ENCODE data around the gene MRGPRX4.
"Not testable (repeated sequence)": the region's sequence is repeated elsewhere in the genome, so short reads cannot be mapped to it uniquely, and the experiment has no call there.

The MRGPRX4 gene

GRCh38 chr11:18172666-18173065 lies at the start of gene MRGPRX4:
Gene MRGPRX4, plus strand, starts transcription at chr11:18172837. Its CDS starts 420 bp downstream, at chr11:18173257.
- no peak for DNase-seq

GRCh38 chr11:18131115-18131514 lies 41.5 kb upstream of the MRGPRX4 start:
- not testable (repeated sequence) for DNase-seq

- no peak for DNase-seq
These were observed 40.3 kb upstream of the MRGPRX4 start, which contains the start of gene MRGPRX3 for GRCh38 chr11:18132341-18132740. Gene MRGPRX3, plus strand, starts transcription at chr11:18132571. Its CDS starts 4,632 bp downstream, at chr11:18137203.

- DNase-seq = no peak
These were observed 37.3 kb upstream of the MRGPRX4 start for GRCh38 chr11:18135308-18135707.

DNA sequence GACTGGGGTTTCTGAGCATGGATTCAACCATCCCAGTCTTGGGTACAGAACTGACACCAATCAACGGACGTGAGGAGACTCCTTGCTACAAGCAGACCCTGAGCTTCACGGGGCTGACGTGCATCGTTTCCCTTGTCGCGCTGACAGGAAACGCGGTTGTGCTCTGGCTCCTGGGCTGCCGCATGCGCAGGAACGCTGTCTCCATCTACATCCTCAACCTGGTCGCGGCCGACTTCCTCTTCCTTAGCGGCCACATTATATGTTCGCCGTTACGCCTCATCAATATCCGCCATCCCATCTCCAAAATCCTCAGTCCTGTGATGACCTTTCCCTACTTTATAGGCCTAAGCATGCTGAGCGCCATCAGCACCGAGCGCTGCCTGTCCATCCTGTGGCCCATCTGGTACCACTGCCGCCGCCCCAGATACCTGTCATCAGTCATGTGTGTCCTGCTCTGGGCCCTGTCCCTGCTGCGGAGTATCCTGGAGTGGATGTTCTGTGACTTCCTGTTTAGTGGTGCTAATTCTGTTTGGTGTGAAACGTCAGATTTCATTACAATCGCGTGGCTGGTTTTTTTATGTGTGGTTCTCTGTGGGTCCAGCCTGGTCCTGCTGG lies 35.3 kb upstream of the MRGPRX4 start:
- DNase-seq = no peak

DNA sequence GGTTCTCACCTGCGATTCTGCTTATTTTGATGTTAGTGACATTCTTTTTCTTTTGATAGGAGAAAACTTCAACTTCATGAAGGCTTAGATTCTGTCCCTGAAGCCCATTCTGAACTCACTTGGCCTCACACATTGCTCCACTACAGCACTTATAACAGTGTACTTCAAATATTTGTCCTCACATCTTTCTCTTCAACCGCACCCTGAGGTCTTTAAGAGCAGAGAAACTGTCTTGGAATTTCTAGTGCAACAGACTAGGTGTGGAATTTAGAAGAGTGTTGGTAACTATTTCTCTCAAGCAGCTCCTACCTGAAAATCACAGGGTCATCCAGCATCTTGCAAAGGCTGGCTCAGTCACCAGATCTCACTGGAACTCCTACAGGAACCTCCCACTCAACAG lies 32.5 kb upstream of the MRGPRX4 start:
- no peak for DNase-seq

DNA sequence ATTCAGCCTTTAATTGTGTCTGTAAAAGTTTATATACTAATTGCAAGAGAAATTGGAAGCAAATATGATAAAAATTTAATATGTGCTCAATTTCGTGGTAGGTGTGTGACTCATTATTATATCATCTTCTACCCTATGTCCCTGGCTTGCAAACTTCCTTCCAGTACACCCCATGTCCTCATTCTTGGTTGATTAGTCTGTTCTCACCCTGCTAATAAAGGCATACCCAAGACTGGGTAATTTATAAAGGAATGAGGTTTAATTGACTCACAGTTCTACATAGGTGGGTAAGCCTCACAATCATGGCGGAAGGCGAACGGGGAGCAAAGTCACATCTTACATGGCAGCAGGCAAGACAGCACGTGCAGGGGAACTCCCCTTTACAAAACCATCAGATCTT lies 28.4 kb upstream of the MRGPRX4 start:
- DNase-seq = no peak

DNA sequence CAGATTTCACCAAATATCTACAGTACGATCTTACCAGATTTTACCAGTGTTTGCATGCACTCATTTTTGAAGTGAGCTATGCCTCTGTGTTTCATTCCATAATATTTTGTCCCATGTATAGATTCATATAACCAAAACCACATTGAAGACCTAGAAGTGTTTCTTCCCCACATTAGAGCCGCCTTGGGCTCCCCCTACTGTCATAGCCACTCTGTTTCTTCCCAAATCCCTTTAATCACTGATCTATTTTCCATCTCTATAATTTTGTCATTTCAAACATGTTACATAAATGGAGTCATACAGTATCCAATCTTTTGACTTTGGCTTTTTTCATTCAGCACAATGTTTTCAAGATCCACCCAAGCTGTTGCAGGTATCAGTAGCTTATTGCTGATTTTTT lies 27.6 kb upstream of the MRGPRX4 start:
- no peak for DNase-seq

- no peak for DNase-seq
These were observed 26.8 kb upstream of the MRGPRX4 start for GRCh38 chr11:18145837-18146236.

DNA sequence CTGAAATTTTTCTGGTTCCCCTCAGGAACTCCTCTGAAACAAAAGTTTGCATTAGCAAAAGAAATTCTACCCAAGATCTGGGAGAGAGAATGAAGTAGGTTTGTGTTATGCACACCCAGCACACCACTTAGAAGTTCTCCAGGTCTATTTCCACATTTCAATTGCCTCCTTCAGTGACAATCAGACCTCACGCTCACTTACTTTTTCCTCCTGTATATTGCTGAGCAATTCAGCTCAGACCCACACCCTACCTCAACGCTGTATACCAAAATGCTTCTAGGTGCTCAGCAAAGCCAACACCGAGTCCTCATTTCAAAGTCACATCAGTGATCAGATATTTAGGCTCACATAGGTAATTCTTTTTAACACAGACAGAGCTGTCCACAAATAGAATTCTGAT lies 21.1 kb upstream of the MRGPRX4 start:
- DNase-seq = no peak

- DNase-seq = no peak
These were observed 4.3 kb upstream of the MRGPRX4 start for GRCh38 chr11:18168372-18168771.

DNA sequence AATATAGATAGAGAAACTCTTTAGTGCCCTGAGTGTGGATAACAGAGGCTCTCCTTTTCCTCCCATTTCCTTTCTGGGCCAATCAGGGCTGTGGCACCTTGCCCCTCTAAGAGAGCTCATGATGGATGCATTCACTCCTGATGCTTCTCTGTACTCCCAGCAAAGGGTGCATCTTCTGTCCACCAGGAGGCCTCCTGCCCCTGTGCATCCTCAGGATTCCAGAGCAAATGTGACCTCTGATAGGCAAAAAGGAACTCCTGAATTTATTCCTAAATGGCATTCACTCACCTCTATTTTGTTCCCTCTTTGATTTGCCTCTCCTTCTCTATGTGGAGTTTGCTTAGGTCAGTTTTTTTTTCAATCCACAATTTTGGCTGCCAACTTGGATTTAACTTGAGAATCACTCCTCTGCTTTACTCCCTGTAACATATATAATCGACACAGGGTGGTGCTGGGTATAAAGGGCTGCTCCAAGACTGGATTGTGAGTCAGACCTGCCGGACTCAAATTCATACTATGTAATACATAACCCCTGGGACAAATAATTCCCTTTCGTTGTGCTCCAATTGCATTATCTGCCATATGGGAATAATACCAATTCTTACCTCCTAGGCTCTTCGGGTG lies 1.1 kb upstream of the MRGPRX4 start:
- DNase-seq = no peak

DNA sequence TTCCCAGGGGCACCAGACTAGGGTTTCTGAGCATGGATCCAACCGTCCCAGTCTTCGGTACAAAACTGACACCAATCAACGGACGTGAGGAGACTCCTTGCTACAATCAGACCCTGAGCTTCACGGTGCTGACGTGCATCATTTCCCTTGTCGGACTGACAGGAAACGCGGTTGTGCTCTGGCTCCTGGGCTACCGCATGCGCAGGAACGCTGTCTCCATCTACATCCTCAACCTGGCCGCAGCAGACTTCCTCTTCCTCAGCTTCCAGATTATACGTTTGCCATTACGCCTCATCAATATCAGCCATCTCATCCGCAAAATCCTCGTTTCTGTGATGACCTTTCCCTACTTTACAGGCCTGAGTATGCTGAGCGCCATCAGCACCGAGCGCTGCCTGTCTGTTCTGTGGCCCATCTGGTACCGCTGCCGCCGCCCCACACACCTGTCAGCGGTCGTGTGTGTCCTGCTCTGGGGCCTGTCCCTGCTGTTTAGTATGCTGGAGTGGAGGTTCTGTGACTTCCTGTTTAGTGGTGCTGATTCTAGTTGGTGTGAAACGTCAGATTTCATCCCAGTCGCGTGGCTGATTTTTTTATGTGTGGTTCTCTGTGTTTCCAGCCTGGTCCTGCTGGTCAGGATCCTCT lies 709 bp downstream of the MRGPRX4 start:
- no peak for DNase-seq

DNA sequence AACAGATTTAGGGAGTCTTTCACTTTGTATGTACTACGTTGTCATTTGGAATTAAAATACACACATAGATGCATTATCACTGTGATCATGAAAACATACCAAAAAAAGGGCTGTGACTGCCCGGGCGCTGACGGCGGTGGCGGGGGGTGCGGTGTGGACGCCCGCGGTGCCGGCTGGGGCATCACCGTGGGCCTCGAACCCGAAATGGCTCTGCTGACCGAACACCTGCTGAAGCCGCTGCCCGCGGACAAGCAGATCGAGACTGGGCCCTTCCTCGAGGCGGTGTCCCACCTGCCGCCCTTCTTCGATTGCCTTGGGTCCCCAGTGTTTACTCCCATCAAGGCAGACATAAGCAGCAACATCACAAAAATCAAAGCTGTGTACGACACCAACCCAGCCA lies 16.2 kb downstream of the MRGPRX4 start:
- DNase-seq = no peak

GRCh38 chr11:18189476-18190245 lies 17.0 kb downstream of the MRGPRX4 start:
- DNase-seq = not testable (repeated sequence)

DNA sequence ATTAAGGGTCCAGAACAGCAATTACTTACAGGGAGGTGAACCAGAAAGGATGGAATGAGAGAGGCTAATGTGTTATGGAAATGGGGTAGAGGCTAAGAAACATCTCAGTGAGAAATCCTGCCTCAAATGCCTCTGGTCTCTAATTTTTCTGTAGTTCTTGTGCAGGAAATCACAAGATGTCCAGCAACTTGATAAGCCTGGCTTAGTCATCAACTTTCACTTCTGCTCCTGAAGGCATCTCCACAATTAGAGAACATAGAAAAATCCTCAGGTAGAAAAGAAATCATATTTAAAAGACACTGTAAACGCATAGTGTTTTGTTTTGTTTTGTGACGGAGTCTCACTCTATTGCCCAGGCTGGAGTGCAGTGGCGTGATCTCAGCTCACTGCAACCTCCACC lies 18.7 kb downstream of the MRGPRX4 start:
- no peak for DNase-seq

DNA sequence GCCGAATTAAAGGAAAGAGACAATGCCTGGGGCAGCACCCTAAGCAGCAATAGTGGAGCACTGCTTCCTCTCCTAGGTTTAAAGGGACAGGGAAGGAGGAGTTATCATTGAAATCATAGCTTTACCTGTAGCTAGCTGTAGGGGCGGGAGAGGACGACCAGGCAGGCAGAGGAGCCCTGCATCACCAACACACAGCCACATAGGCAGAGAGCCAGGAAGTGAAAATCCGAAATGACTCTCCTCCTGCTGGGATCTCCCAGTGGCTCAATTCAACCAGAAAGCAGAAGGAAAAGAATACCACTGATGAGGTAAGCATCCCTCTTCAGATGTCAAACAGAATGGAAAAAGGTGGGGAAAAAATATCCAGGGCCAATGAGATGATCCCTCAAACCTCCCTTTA lies 20.4 kb downstream of the MRGPRX4 start:
- no peak for DNase-seq

DNA sequence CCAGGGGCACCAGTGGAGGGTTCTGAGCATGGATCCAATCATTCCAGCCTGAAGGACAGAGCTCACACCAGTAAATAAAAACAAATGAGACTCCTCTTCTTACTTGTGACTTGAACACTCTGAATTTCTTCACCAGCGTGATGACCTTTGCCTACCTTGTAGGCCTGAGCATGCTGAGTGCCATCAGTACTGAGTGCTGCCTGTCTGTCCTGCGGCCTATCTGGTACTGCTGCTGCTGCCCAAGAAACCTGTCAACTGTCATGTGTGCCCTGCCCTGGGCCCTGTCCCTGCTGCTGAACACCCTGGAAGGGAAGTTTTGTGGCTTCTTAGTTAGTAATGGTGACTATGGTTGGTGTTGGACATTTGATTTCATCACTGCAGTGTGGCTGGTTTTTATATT lies 23.9 kb downstream of the MRGPRX4 start:
- DNase-seq = no peak

- not testable (repeated sequence) for DNase-seq
These were observed 25.1 kb downstream of the MRGPRX4 start for GRCh38 chr11:18197738-18198137.

GRCh38 chr11:18203723-18204122 lies 31.1 kb downstream of the MRGPRX4 start:
- no peak for DNase-seq

GRCh38 chr11:18204220-18204619 lies 31.6 kb downstream of the MRGPRX4 start:
- no peak for DNase-seq

DNA sequence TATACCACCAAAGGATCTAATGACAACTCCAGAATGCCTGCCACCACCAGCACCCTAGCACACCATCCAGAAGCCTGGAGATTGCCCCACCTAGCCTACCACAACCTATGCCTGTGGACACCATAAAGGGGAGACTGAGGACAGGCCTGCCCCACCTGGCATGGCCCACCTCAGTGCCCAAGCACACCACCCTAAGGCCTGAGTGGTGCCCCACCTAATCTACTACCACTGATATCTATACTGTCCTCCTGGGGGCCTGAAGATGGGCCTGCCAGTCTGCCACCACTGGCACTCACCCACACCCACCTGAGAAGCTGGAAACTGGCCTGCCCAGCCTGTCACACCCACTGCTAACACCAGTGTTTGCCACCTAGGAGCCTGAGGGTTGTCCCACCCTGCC lies 32.1 kb downstream of the MRGPRX4 start:
- no peak for DNase-seq

GRCh38 chr11:18209058-18209457 lies 36.4 kb downstream of the MRGPRX4 start:
- DNase-seq = no peak
